Heart left ventricle (tissue), 16 donors: Measurements from ENCODE around the gene FAAP100. TPM values are rescaled to one million over a fixed set of nuclear protein-coding genes. Genes with fewer than 3 reads are reported as not detected.

Source experiments
- ATAC-seq, 4 donors: fragments of 200-7000 bp; cut with Tn5 transposase; one replicate each; pipeline ENCODE4 v1.9.1; 2020 to 2022; ENCODE audit warnings: moderate library complexity in 4 of 4, mild to moderate bottlenecking in 3 of 4, moderate number of reproducible peaks in 1 of 4
- DNase-seq, 5 donors: peaks; one replicate each; pipeline ENCODE4 v3.0.0-alpha.2; 2020
- H3K27ac ChIP-seq, 12 donors: fragments of 200-600 bp; sonication (generic) in 4 of 12; one replicate each; pipeline versions ENCODE4 v1.5.0 to v1.8.0; 2016 to 2022; ENCODE audit warnings: mild to moderate bottlenecking in 2 of 12
- H3K27me3 ChIP-seq, 9 donors: fragments of 200-600 bp; sonication (generic) in 2 of 9; one replicate each; pipeline versions ENCODE4 v1.5.1 to v1.8.0; 2016 to 2022; ENCODE audit warnings: mild to moderate bottlenecking in 3 of 9
- H3K36me3 ChIP-seq, 9 donors: fragments of 200-600 bp; sonication (generic) in 2 of 9; one replicate each; pipeline versions ENCODE4 v1.5.0 to v1.8.0; 2018 to 2022; ENCODE audit warnings: mild to moderate bottlenecking in 2 of 9
- H3K4me1 ChIP-seq, 12 donors: fragments of 200-600 bp; sonication (generic) in 4 of 12; one replicate each; pipeline versions ENCODE4 v1.5.0 to v1.8.0; 2016 to 2022; ENCODE audit warnings: mild to moderate bottlenecking in 3 of 12
- H3K4me3 ChIP-seq, 12 donors: fragments of 200-600 bp; sonication (generic) in 4 of 12; one replicate each; pipeline versions ENCODE4 v1.5.0 to v1.8.0; 2017 to 2022; ENCODE audit warnings: mild to moderate bottlenecking in 9 of 12, moderate library complexity in 4 of 12
- H3K9me3 ChIP-seq, 12 donors: fragments of 200-600 bp; sonication (generic) in 4 of 12; one replicate each; pipeline versions ENCODE4 v1.5.0 to v1.8.0; 2016 to 2022; ENCODE audit warnings: mild to moderate bottlenecking in 1 of 12
- CTCF ChIP-seq, 12 donors: fragments of 200-600 bp; sonication (generic) in 4 of 12; IDR thresholded peaks; one replicate each; pipeline versions ENCODE4 v1.5.0 to v1.8.0; 2018 to 2022; ENCODE audit warnings: antibody characterized with exemption in 12 of 12, mild to moderate bottlenecking in 5 of 12
- POLR2A ChIP-seq, 2 donors: fragments of 450-650 bp; IDR thresholded peaks; one replicate each; pipeline ENCODE4 v1.6.1; 2017; ENCODE audit warnings: antibody characterized with exemption in 2 of 2, mild to moderate bottlenecking in 2 of 2, moderate library complexity in 2 of 2
- WGBS, 4 donors: extraction: QIAGEN DNeasy Blood & Tissue Kit in 2 of 4; methylation state at CpG; one replicate each; pipeline versions ENCODE4 v1.1.5 to v1.1.7; 2013 to 2018; 5-methylcytosine and 5-hydroxymethylcytosine counted together
- intact Hi-C, 10 donors: fragments of 100-400 bp; cut with DNase I; formaldehyde crosslinking; loops; one replicate each; pipeline versions ENCODE4 v1.11.1 to v1.14.2; 2022
- polyA plus RNA-seq, 2 donors: library from polyadenylated mRNA; stranded (reverse); fragments of 200-250 nt; gene quantifications; one replicate each; pipeline ENCODE4 v1.2.3, GENCODE V29; 2013
- total RNA-seq, 9 donors: library from RNA; depleted of rRNA in 2 of 9; stranded (reverse); fragments of >200 nt in 2 of 9; fragmentation: NEBNext Ultra II Directional in 3 of 9; extraction: Animal tissue kit (Norgen Biotek cat#: 25700) in 3 of 9; gene quantifications; one replicate each; pipeline versions ENCODE4 v1.1.0 to v1.2.4, GENCODE V29; 2016 to 2023
- donor health status: ischemic (EF 13 %, LVEDD 7.1; RV severe dilation, severe dysfunction).
- donor health status: healthy with polysubstance abuse.
- donor health status: DM: no; HTN: yes; CAD: no.
- donor health status: DM: no; HTN: no; CAD: no.
- donor health status: ischemic (EF 25% LVEDD 6.9; RV normal size, moderate dysfunction).
- donor health status: ischemic (EF 25% LVEDD 5.7; RV mildly dilated, moderate dysfunction).
- donor health status: healthy.
- donor health status: DM: yes; HTN: yes; CAD: no.
- donor health status: ischemic (EF 35%, LVEDD 5.7; RV mildly dilated, moderate dysfunction).
- donor health status: nonischemic (EF 11% LVEDD 7.7; RV severe dilation, severe dysfunction).
- donor health status: DM: yes; HTN: yes; CAD: no.
- donor health status: PGD.
- donor health status: ischemic (EF 29% LVEDD 5.4; RV normal size, mild dysfunction).
- donor health status: nonischemic (EF 23%, LVEDD 6.1; RV moderate dilation, normal function).

FAAP100 gene
- total and polyA plus RNA-seq, 11 donors = 10.1 to 21.6 (median 16.6) TPM

GRCh38 chr17:81583589-81584342, 31.6 kb upstream of the FAAP100 start:
- ATAC-seq = no peak
- Histone ChIP-seq H3K4me1 (peaks cover 0 to 20% (median 8%) of the 10 kb centered on the region in 12 donors), H3K27me3 (no peaks in the 10 kb centered on the region), H3K9me3 (no peaks in the 10 kb centered on the region), H3K36me3 (peaks cover 0 to 93% (median 88%) of the 10 kb centered on the region in 9 donors), H3K27ac (no peak overlapping the region), H3K4me3 (no peak overlapping the region)
- intact Hi-C loops = no loop called here
- 89 to 93% (median 91%) methylated on average over 6 of the region's 6 CpGs for WGBS, 4 donors
- no peak for DNase-seq
- no peak for TF ChIP-seq POLR2A (IDR thresholded peaks at IDR 0.05)
- no peak for TF ChIP-seq CTCF (IDR thresholded peaks at IDR 0.05)

GRCh38 chr17:81582749-81583148, 30.6 kb upstream of the FAAP100 start:
- Histone ChIP-seq H3K4me1 (peaks cover 0 to 23% (median 9%) of the 10 kb centered on the region in 12 donors), H3K27ac (no peak overlapping the region), H3K27me3 (no peaks in the 10 kb centered on the region), H3K9me3 (no peaks in the 10 kb centered on the region), H3K4me3 (no peak overlapping the region), H3K36me3 (peaks cover 0 to 93% (median 82%) of the 10 kb centered on the region in 9 donors)
- ATAC-seq = no peak
- DNase-seq = peak in 1 of 5 donors; percentile 25
- intact Hi-C loops = no loop called here
- 92 to 95% (median 94%) methylated on average over 11 to 12 of the region's 12 CpGs for WGBS, 4 donors
- TF ChIP-seq POLR2A (IDR thresholded peaks at IDR 0.05) = no peak

GRCh38 chr17:81582341-81582740, 30.2 kb upstream of the FAAP100 start:
- H3K4me3 ChIP-seq = no peak overlapping the region
- intact Hi-C loops = no loop called here
- ATAC-seq = no peak
- no peaks in the 10 kb centered on the region for H3K9me3 ChIP-seq
- WGBS, 4 donors = 85 to 96% (median 90%) methylated on average over 5 of the region's 5 CpGs
- peaks cover 0 to 89% (median 78%) of the 10 kb centered on the region in 9 donors for H3K36me3 ChIP-seq
- no peak overlapping the region for H3K27ac ChIP-seq
- H3K4me1 ChIP-seq = peaks cover 0 to 27% (median 11%) of the 10 kb centered on the region in 12 donors
- DNase-seq = no peak
- TF ChIP-seq POLR2A (IDR thresholded peaks at IDR 0.05) (no peak), CTCF (IDR thresholded peaks at IDR 0.05) (no peak)
- H3K27me3 ChIP-seq = no peaks in the 10 kb centered on the region

GRCh38 chr17:81581758-81582157, 29.6 kb upstream of the FAAP100 start:
- TF ChIP-seq CTCF (IDR thresholded peaks at IDR 0.05) (no peak), POLR2A (IDR thresholded peaks at IDR 0.05) (no peak)
- Histone ChIP-seq H3K36me3 (peaks cover 0 to 84% (median 72%) of the 10 kb centered on the region in 9 donors), H3K9me3 (no peaks in the 10 kb centered on the region), H3K27me3 (no peaks in the 10 kb centered on the region), H3K4me1 (peaks cover 0 to 33% (median 12%) of the 10 kb centered on the region in 12 donors), H3K27ac (peak overlapping the region in 1 of 12 donors; percentile 25), H3K4me3 (no peak overlapping the region)
- intact Hi-C loops = no loop called here
- DNase-seq = no peak
- peak in 3 of 4 donors; percentile 37 to 62 (median 40) for ATAC-seq
- 57 to 68% (median 66%) methylated on average over 8 of the region's 8 CpGs for WGBS, 4 donors
